Measurements from ENCODE around the gene UGT3A1. TPM values are rescaled to one million over a fixed set of nuclear protein-coding genes. Genes with fewer than 3 reads are reported as not detected.

UGT3A1 gene
- total RNA-seq, 1 donor from 2014 or later = not detected

GRCh38 chr5:35924122-35924949 lies 66.9 kb downstream of the UGT3A1 start:
- DNase-seq (ENCODE audit: low spot score) = no peak
- no peak for ATAC-seq
- intact Hi-C loops (cut with DNase I) = loop anchor here (10.0 kb wide), 1 partner anchor 830 kb away; no protein-coding TSS in a partner anchor

GRCh38 chr5:35922468-35922867 lies 68.7 kb downstream of the UGT3A1 start:
- intact Hi-C loops (cut with DNase I) = loop anchor here (10.0 kb wide), 1 partner anchor 828 kb away; no protein-coding TSS in a partner anchor
- DNase-seq (ENCODE audit: low spot score) (no peak), ATAC-seq (no peak)

- intact Hi-C loops (cut with DNase I) = loop anchor here (10.0 kb wide), 1 partner anchor 827 kb away; no protein-coding TSS in a partner anchor
- ATAC-seq (no peak), DNase-seq (ENCODE audit: low spot score) (no peak)
These were observed 69.3 kb downstream of the UGT3A1 start for GRCh38 chr5:35921930-35922329.

- no peak for ATAC-seq
- no peak for DNase-seq (ENCODE audit: low spot score)
- intact Hi-C loops (cut with DNase I) = loop anchor here (10.0 kb wide), 1 partner anchor 826 kb away; no protein-coding TSS in a partner anchor
These were observed 70.3 kb downstream of the UGT3A1 start for GRCh38 chr5:35920890-35921289.

- intact Hi-C loops (cut with DNase I) = no loop called here
- DNase-seq (ENCODE audit: low spot score) = no peak
- ATAC-seq = no peak
These were observed 72.0 kb downstream of the UGT3A1 start for GRCh38 chr5:35919191-35919590.

GRCh38 chr5:35908814-35909213 lies 82.4 kb downstream of the UGT3A1 start:
- DNase-seq (ENCODE audit: low spot score) (no peak), ATAC-seq (no peak)
- intact Hi-C loops (cut with DNase I) = no loop called here

- intact Hi-C loops (cut with DNase I) = no loop called here
- ATAC-seq (no peak), DNase-seq (ENCODE audit: low spot score) (no peak)
These were observed 83.0 kb downstream of the UGT3A1 start for GRCh38 chr5:35908228-35908627.

- ATAC-seq = no peak
- intact Hi-C loops (cut with DNase I) = no loop called here
- DNase-seq (ENCODE audit: low spot score) = no peak
These were observed 86.6 kb downstream of the UGT3A1 start for GRCh38 chr5:35904443-35905132.

GRCh38 chr5:35903631-35904203 lies 87.5 kb downstream of the UGT3A1 start:
- intact Hi-C loops (cut with DNase I) = no loop called here
- DNase-seq (ENCODE audit: low spot score) (no peak), ATAC-seq (no peak)

GRCh38 chr5:35902046-35902672 lies 89.0 kb downstream of the UGT3A1 start:
- ATAC-seq (no peak), DNase-seq (ENCODE audit: low spot score) (no peak)
- intact Hi-C loops (cut with DNase I) = no loop called here

Other genes starting within 250 kb of the UGT3A1 start
- 7.8 TPM for gene IL7R, start 134.5 kb downstream of the UGT3A1 start, total RNA-seq
- not detected for gene CAPSL, start 52.8 kb downstream of the UGT3A1 start, total RNA-seq
- gene UGT3A2, start 75.5 kb upstream of the UGT3A1 start, total RNA-seq = not detected
- 18.5 TPM for gene LMBRD2, start 160.5 kb upstream of the UGT3A1 start, total RNA-seq
- 17.3 TPM for gene SKP2, start 160.7 kb upstream of the UGT3A1 start, total RNA-seq

Measured in sciatic nerve (tissue), 2 donors.